K562 (cell line): ENCODE results near the gene TPRX2. TPM values are rescaled to one million over a fixed set of nuclear protein-coding genes. Genes with fewer than 3 reads are reported as not detected.
"Not testable (repeated sequence)": the region's sequence is repeated elsewhere in the genome, so short reads cannot be mapped to it uniquely, and the experiment has no call there.

ENCODE experiments used
- ATAC-seq: fragments of 200-7000 bp; cut with Tn5 transposase; 3 replicates; pipeline ENCODE4 v1.9.1; 2020; ENCODE audit warnings: moderate library complexity
- BruUV-seq: library from RNA; stranded (reverse); fragments of 400-500 nt; replicated peaks from 2 replicates; lab custom pipeline; 2021; lab: Mats Ljungman, UMichigan
- CTCF ChIA-PET: fragments of 300-600 bp; formaldehyde crosslinking; extraction: SDS; loops from one replicate; lab custom pipeline; 2021; ENCODE audit warnings: low intra/inter-chr PET ratio; lab: Yijun Ruan, JAX
- POLR2A ChIA-PET: fragments of 300-600, 350-650 bp; sonication (Branson Sonifier 250); formaldehyde crosslinking; extraction: SDS; loops from one replicate; lab custom pipeline; 2021; ENCODE audit warnings: antibody characterized with exemption, inconsistent platforms; lab: Yijun Ruan, JAX
- DNase-seq, 4 experiments: peaks; one replicate each; pipeline versions ENCODE4 v3.0.0 to v3.0.0-alpha.2; 2011 to 2018; ENCODE audit warnings: low spot score in 3 of 4, mixed read lengths in 3 of 4; ENCODE audit errors: extremely low read depth in 1 of 4
- FAIRE-seq: peaks from 2 replicates; lab custom pipeline; 2011; peaks lifted over from hg19 to GRCh38; lab: Jason Lieb, UNC
- H2AFZ ChIP-seq: 2 replicates; pipeline ENCODE4 v1.6.0; 2011; ENCODE audit warnings: low read depth, low read length, control low read depth, inconsistent platforms
- H3K27ac ChIP-seq: fragments of 200-600 bp; 3 replicates; pipeline ENCODE4 v1.8.0; 2011; ENCODE audit warnings: low read depth, mild to moderate bottlenecking, control low read depth, inconsistent platforms, low read length, moderate library complexity, mixed read lengths; ENCODE audit errors: extremely low read depth
- H3K27me3 ChIP-seq, 2 experiments: fragments of 300-600 bp in 1 of 2; 2 replicates in 1 of 2; 3 replicates in 1 of 2; pipeline versions ENCODE4 v1.6.0 to v1.8.0; 2011; ENCODE audit warnings: inconsistent platforms in 2 of 2, low read length in 2 of 2, mild to moderate bottlenecking in 1 of 2, mixed read lengths in 1 of 2, moderate library complexity in 1 of 2; ENCODE audit not compliant: control insufficient read depth in 2 of 2, insufficient read depth in 2 of 2
- H3K36me3 ChIP-seq: fragments of 300-600 bp; 3 replicates; pipeline ENCODE4 v1.8.0; 2011; ENCODE audit warnings: mild to moderate bottlenecking, low read length, inconsistent platforms; ENCODE audit not compliant: control insufficient read depth, insufficient read depth
- H3K4me1 ChIP-seq, 2 experiments: fragments of 200-600 bp in 1 of 2; replicated peaks in 1 of 2; 2 replicates in 1 of 2; 3 replicates in 1 of 2; pipeline versions ENCODE4 v1.5.1 to v1.8.0; 2011; ENCODE audit warnings: inconsistent platforms in 2 of 2, low read length in 2 of 2, mild to moderate bottlenecking in 1 of 2, mixed read lengths in 1 of 2, moderate library complexity in 1 of 2; ENCODE audit not compliant: control insufficient read depth in 2 of 2, insufficient read depth in 2 of 2
- H3K4me2 ChIP-seq: 2 replicates; pipeline ENCODE4 v1.6.1; 2011; ENCODE audit warnings: low read length, control low read depth, inconsistent platforms, mixed read lengths; ENCODE audit not compliant: insufficient read depth
- H3K4me3 ChIP-seq: fragments of 200-600 bp; sonication (generic), shearing (Covaris generic); 2 replicates; pipeline ENCODE4 v1.5.1; 2016; ENCODE audit warnings: control low read depth, inconsistent platforms
- H3K79me2 ChIP-seq: fragments of 200-600 bp; 3 replicates; pipeline ENCODE4 v1.8.0; 2011; ENCODE audit warnings: low read length, inconsistent platforms; ENCODE audit not compliant: control insufficient read depth, insufficient read depth
- H3K9ac ChIP-seq, 2 experiments: 2 replicates each; pipeline versions ENCODE4 v1.6.0 to v1.6.1; 2011; ENCODE audit warnings: low read depth in 2 of 2, low read length in 2 of 2, control low read depth in 1 of 2, inconsistent platforms in 1 of 2, mild to moderate bottlenecking in 1 of 2, mixed read lengths in 1 of 2; ENCODE audit not compliant: insufficient read depth in 1 of 2
- H3K9me1 ChIP-seq: one replicate; pipeline ENCODE4 v1.6.0; 2011; ENCODE audit warnings: inconsistent platforms, mild to moderate bottlenecking, low read length, moderate library complexity; ENCODE audit not compliant: control insufficient read depth, insufficient read depth
- H3K9me3 ChIP-seq: replicated peaks from 2 replicates; pipeline ENCODE4 v1.5.1; 2011; ENCODE audit warnings: low read depth, low read length, inconsistent platforms; ENCODE audit not compliant: control insufficient read depth, insufficient read depth
- H4K20me1 ChIP-seq: replicated peaks from 2 replicates; pipeline ENCODE4 v1.6.1; 2011; ENCODE audit warnings: low read length, inconsistent platforms, mixed read lengths; ENCODE audit not compliant: control insufficient read depth, insufficient read depth
- EHMT2 ChIP-seq: fragments of 450-650 bp; IDR thresholded peaks from 2 replicates; pipeline ENCODE4 v1.6.1; 2018; ENCODE audit warnings: antibody characterized with exemption
- L3MBTL2 ChIP-seq: fragments of 450-650 bp; IDR thresholded peaks from 2 replicates; pipeline ENCODE4 v1.6.1; 2016; ENCODE audit warnings: mild to moderate bottlenecking, moderate library complexity
- RBM34 ChIP-seq: fragments of 200-400 bp; formaldehyde crosslinking; IDR thresholded peaks from 2 replicates; pipeline ENCODE4 v1.6.1; 2018; ENCODE audit warnings: low read length, borderline replicate concordance; ENCODE audit not compliant: insufficient read depth
- RBM39 ChIP-seq: fragments of 200-400 bp; formaldehyde crosslinking; optimal IDR thresholded peaks from 2 replicates; pipeline ENCODE3; 2018; ENCODE audit warnings: low read depth, low read length
- WGBS: fragments of 100-300 bp; shearing (Covaris generic); methylation state at CpG from one replicate; pipeline ENCODE4 v1.1.6; 2016; ENCODE audit warnings: low coverage, mixed read lengths; ENCODE audit not compliant: insufficient coverage; ENCODE audit errors: missing lambda C conversion rate; 5-methylcytosine and 5-hydroxymethylcytosine counted together
- in situ Hi-C: fragments of 300-500 bp; cut with MboI; formaldehyde crosslinking; loops from 4 replicates; pipeline ENCODE4 v1.15.0; 2018; ENCODE audit warnings: inconsistent platforms, mixed read lengths
- intact Hi-C: fragments of 100-400 bp; cut with micrococcal nuclease; formaldehyde crosslinking; loops from 2 replicates; pipeline ENCODE4 v1.14.2; 2022
- polyA plus RNA-seq, 8 experiments: library from polyadenylated mRNA; depleted of rRNA in 4 of 8; stranded (reverse) in 5 of 8; unstranded in 3 of 8; fragments of >200 nt; fragmentation: Nextera tagmentation in 2 of 8; fragmentation: Illumina TruSeq in 1 of 8; extraction: Ambion mirVana in 2 of 8; extraction: Trizol in 1 of 8; gene quantifications; 2 replicates each; pipeline versions ENCODE4 v1.2.1 to v1.2.3, GENCODE V29; 2011 to 2014; ENCODE audit warnings: inconsistent platforms in 1 of 8, missing spikeins in 1 of 8
- total RNA-seq, 7 experiments: library from RNA; depleted of rRNA in 6 of 7; stranded (reverse); fragments of >200 nt in 6 of 7; fragmentation: Illumina TruSeq in 2 of 7; extraction: Trizol in 2 of 7; gene quantifications; 2 replicates each; pipeline versions ENCODE4 v1.2.1 to v1.2.3, GENCODE V29; 2011 to 2021; ENCODE audit warnings: low replicate concordance in 1 of 7
- TF ChIP-seq, protein P1 (sequence below): fragments of 450-650 bp; IDR thresholded peaks from 2 replicates; pipeline ENCODE4 v1.6.1; 2016; ENCODE audit warnings: antibody characterized with exemption

Gene TPRX2
- total and polyA plus RNA-seq, 9 of the 15 experiments (the other 6 are each of a cell fraction or from before 2014, with no cell fraction given) = not detected

DNA sequence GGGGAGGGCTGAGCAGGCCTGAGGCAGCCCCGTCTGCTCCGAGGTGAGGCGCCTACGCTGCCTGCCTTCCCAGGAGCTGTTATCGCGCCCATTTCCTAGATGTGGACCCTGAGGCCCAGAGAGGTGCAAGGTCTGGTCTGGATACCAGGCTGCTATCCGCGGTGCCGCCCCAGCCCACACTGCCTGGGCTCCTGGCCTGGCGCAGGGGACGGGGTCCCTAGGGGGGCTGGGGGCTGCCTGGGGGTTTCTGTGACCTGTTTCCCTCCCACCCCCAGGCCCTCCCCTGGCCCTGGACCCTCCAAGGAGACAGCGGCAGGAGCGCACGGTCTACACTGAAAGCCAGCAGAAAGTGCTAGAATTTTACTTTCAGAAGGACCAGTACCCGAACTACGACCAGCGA is 803 bp downstream of the TPRX2 start:
- H3K9ac ChIP-seq, intact Hi-C loops, H2AFZ ChIP-seq, POLR2A ChIA-PET, H3K27ac ChIP-seq, H3K4me3 ChIP-seq, H4K20me1 ChIP-seq, H3K9me3 ChIP-seq, H3K4me2 ChIP-seq, ATAC-seq, FAIRE-seq, DNase-seq, CTCF ChIA-PET, H3K9me1 ChIP-seq, H3K79me2 ChIP-seq, BruUV-seq, H3K4me1 ChIP-seq, H3K27me3 ChIP-seq, H3K36me3 ChIP-seq: not testable (repeated sequence)
- in situ Hi-C loops = loop anchor here (5.0 kb wide), 1 partner anchor 58 kb away; the partner anchor contains the start of gene TPRX1
- no CpG with 5 or more reads among the region's 17 CpGs for WGBS

DNA sequence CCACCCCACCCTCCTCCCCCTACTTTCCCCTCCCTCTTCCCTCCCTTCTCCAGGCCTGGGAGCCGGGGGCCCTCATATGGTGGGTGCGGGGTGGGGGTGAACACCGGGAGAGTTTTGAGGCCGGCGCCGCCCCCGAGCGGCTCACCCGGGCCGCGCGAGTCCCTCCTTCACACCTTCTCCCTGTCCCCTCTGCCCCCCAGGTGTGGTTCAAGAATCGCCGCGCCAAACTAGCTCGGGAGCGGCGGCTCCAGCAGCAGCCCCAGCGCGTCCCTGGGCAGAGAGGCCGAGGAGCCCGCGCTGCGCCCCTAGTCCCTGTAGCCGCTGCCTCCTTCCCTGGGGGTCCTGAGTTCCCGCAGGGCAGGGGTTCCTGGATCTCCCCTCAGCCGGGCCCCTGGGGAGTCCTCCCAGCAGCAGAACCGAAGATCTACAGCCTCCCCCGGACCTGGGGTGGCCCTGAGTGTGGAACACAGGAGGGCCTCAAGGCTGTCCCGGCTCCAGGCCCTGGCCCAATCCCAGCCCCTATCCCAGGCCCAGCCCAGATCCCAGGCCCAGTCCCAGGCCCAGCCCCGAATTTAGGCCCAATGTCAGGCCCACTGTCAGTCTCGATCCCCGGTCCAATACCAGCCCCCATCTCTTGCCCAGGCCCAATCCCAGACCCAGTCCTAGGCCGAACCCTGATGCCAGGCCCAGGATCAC is 1.7 kb downstream of the TPRX2 start:
- DNase-seq (no peak), FAIRE-seq (no peak), ATAC-seq (no peak)
- WGBS = 71% methylated on average over 9 of the region's 34 CpGs
- no peak overlapping the region for H2AFZ ChIP-seq
- no peaks in the 10 kb centered on the region for H3K79me2 ChIP-seq
- no peak overlapping the region for H3K4me3 ChIP-seq
- no peak overlapping the region for H3K4me2 ChIP-seq
- CTCF ChIA-PET = interaction anchor here (0.6 kb wide), 1 partner anchor 96 kb away, joined by 6 read pairs; no protein-coding TSS in a partner anchor
- H3K27ac ChIP-seq = no peak overlapping the region
- no peak overlapping the region; a peak in 1 of 4 replicates for H3K9ac ChIP-seq
- POLR2A ChIA-PET = no interaction called here
- in situ Hi-C loops = no loop called here
- no peaks in the 10 kb centered on the region for H3K9me1 ChIP-seq
- peaks cover 3 to 8% of the 10 kb centered on the region in 2 experiments; a peak in 3 of 5 replicates for H3K4me1 ChIP-seq
- no TSS peak for BruUV-seq
- intact Hi-C loops = no loop called here
- H3K9me3 ChIP-seq = no peaks in the 10 kb centered on the region; the same call in 1 of the 2 replicates
- H4K20me1 ChIP-seq = no peaks in the 10 kb centered on the region
- no peaks in the 10 kb centered on the region for H3K36me3 ChIP-seq
- H3K27me3 ChIP-seq = no peaks in the 10 kb centered on the region
- TF ChIP-seq, protein P1, sequence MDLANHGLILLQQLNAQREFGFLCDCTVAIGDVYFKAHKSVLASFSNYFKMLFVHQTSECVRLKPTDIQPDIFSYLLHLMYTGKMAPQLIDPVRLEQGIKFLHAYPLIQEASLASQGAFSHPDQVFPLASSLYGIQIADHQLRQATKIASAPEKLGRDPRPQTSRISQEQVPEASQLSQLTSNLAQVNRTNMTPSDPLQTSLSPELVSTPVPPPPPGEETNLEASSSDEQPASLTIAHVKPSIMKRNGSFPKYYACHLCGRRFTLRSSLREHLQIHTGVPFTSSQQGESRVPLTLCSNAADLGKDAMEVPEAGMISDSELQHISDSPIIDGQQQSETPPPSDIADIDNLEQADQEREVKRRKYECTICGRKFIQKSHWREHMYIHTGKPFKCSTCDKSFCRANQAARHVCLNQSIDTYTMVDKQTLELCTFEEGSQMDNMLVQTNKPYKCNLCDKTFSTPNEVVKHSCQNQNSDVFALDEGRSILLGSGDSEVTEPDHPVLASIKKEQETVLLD = no peak
- TF ChIP-seq L3MBTL2 (no peak), RBM34 (no peak), RBM39 (no peak), EHMT2 (no peak)
